Pulmonary artery endothelial cell (primary cell): ENCODE data around the gene LYST. TPM values are rescaled to one million over a fixed set of nuclear protein-coding genes. Genes with fewer than 3 reads are reported as not detected.

ENCODE experiments used
- DNase-seq: peaks from one replicate; pipeline ENCODE4 v3.0.0-alpha.2; 2011; ENCODE audit warnings: low read depth, low spot score
- total RNA-seq: library from RNA; depleted of rRNA; stranded (reverse); fragments of >200 nt; gene quantifications from 2 replicates; pipeline ENCODE4 v1.2.3, GENCODE V29; 2014

The LYST gene
- total RNA-seq, 1 donor from 2014 or later, result 10.0 TPM

DNA sequence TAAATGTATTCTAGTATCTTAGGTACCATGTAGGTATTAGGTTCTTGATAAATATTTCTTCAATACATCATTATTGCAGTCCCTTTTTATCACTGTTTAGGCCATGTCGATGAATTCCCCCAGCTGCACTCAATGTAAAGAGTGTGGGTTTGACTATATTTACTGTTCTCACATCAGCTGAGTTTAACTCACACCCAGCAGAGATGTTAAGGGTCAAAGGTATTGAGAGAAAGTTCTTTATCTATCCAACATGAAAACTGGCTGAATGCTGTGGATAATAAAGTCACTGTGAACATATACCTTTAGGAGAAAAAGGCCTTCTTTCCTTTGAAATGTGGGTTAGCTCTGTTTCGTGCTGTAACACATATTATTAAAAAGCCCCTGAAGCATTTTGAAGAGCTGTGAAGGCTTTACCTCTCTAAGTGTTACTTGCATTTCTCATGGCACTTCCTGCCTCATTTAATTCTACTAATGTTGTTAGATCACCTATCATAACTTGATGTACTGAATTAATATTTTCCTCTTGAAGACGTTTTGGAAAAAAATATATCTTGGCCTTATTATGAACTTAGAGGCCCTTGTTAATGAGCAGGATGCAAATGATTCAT is 19.1 kb upstream of the LYST start:
- no peak for DNase-seq

DNA sequence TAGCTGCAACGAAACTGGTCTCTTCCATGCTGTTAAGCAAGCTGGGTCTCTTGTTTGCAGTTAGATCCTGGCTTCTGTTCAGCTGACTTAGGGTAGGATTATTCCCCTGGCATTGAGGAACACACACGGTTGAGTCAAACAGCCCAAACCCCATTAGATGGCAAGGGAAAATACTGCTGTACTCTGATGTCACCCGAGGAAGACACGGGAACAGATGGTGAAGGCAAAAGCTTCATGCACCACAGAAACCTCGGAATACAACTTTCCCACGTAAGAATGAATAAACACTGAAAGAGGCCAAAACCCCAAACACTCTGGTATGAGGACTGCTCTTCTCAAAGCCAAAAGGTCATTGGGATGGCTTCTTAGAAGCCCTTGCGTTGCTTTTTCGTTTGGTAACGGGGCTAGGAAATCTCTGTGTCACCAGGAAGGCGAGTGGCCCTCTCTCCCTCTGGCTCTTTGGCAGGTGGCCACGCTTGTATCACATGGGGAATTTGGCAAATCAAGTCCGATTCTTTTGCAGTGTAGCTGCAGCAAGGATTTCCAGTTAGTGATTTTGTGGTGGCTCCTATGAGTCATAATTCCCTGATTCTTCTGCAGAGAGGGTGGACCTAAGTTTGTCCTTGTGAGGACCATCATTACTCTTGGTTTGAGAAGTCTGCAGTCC is 16.7 kb upstream of the LYST start:
- no peak for DNase-seq

DNA sequence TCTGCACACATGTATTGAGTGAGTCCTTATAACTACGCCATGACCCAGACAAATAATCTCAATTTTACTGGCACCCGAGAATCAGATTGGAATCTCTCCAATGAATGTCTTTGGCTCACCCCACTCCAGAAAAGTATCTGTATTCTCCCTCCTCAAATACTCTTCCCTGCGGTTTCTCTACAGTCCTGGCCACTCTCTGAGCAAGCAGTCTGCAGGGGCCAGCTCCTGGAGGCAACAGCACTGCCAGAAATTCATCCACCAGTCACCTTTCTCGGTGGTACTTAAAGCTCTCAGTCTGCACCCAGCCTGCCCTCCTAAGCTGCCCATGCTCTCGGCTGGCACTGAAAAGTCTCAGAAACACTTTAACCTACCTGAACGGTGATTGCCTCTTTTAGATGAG is 16.1 kb upstream of the LYST start:
- DNase-seq, result no peak

DNA sequence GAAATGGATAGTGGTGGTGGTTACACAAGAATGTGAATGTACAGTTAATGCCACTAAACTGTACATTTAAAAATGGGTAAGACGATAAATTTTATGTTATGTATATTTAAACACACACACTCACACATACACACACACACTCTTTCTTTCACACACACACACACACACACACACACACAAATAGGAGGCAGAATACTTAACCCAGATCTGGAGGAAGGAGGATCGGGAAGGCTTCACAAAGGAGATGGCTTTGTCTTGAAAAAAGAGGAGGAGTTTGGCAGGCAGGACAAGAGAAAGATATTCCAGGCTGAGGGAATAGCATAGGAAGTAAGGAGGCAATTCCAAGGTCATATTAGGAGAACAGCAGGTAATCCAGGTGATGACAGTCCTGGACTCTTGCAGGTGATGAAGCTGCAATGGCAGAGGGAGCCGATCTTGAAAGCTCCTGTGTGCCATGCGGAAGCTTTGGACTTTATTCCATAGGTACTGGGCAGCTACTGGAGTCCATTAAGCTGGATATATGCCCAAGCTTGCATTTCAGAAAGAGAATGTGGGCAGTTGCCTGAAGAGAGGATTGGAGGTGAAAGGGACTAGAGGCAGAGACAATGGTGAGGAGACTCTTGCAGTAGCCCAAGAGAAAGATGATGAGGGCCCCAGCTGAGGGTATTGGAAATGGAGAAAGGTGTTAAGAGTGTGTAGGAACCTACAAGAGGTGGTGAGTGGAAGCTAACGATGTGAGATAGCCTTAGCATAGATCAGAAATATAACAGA is 15.4 kb upstream of the LYST start:
- DNase-seq, result no peak

DNA sequence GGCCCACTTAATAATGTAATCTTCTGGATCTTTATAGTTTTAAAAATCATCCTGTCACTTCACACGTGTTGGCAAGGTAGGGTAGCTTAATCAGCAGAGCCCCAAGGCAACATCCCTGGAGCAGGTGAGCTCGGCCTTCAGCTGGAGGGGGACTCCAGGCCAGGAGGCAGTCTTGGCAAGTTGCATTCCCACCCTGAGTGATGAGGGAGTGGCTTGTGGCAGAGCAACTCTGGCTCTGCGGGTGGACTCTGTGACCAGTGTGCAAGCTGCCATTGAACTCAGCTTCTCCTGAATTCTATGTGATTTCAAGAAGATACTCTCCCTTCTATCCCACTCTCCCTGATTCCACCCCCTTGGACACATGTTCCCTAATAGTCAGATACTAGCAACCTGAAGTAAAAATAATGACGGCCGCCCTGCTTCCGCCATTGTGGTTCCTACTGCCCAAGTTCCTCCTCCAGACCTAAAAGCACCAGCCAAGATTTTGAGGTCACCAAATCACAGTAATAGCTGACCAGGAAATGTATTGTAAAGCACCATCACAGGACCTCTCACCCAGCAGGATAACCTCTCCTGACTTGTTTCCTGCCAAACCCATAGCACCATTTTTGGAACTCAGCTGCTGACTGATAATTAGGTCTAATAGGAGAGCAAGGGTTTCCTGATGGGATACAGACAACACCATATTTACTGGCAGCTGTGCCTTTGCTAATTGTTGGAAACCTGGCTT is 11.5 kb upstream of the LYST start:
- no peak for DNase-seq

DNA sequence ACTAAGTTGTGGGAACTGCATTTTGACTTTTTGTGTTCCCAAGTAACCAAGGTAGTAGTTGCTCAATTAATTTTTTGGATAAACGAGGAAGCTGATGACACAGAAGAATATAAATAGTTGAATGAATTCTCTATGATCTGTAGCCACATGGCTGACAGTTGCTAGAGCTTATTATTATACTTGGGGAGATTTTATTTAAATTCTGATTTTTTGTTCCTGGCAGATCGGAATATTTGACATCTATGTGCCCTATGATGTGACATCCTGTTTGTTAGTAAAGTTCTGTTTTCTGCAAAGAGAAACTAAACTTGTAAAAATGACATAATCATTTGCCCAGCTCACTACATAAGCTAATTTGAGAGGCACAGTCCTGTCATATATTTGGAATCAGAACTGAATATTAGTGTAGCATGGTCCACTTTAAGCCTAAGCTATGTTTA is 9.7 kb upstream of the LYST start:
- DNase-seq, result no peak

DNA sequence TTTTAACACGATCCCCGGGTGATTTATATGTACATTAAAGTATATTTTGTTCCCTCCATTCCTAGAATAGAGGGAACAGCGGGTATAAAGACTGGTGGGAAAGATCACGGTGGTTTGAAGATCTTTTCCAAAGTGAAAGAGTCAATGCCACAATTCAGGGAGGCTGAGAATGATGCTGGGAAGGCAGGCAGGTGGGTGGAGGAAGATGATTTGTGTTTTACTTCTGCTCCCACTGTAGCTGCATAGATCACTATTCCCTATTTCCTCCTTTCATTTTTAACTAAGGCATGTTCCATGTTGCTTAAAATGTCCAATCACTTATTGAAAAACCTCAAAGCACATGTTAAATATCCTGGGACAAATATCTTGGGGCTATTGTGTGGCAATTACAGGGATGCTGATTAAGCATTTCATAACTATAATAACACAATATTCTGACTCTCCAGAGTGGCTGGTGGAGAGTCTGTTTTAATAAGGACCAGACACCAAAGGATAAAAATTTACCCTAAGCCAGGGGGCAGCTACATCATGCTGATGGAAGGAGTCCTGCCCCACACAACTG is 8.4 kb upstream of the LYST start:
- DNase-seq, result no peak

DNA sequence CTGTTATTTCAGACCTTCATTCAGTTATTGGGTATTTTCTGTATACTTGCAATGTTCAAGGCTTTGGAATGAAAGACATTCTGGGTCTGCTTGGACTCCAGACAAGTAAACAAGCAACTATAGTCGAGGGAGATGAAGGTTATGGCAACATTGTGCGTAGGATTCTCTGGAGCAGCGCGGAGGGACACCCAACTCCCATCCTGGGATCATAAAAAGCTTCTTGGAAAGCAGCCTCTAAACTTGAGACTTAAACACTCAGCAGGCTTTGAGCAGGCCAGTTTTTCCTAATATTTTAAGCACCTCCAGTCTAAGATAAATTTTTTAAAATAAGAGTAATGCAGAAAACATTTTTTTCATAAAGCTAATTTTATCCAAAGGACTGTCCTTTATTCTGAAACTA is 7.6 kb upstream of the LYST start:
- DNase-seq, result no peak

DNA sequence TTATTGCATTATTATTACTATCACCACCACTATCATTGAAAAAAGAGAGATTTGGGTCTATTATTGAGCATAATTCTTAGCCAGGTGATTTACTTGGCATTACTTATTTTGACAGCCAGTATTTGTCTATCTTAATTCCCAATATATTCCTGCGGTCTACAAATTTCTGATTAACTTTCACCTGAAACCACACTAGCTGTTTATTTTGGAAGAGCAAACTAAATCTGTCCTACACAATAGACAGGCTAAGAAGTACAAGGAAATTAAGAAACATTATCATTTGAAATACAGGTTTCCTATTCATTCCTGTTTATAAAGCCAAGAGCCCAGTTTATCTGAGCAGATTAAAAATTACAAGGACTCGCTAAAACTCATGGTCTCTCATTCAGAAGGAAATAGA is 6.9 kb upstream of the LYST start:
- DNase-seq, result no peak

DNA sequence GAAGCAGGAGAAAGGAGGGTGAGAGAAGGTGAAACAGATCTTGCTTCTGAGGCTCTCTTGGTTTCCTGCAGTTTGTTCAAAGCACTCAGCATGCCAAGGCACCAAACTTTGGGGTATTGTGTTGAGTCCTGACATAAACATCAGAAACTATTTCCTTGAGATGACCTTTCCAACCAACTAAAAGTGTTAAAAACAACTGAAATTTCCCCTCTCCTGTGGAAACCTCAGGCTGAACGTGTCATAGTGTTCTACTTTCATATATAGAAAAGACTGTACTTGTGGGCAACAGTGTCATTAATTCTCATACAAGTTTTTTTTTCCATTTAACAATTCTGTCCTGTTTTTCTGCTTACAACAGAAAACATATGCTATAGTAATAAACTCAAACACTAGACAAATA is 6.3 kb upstream of the LYST start:
- DNase-seq, result no peak

DNA sequence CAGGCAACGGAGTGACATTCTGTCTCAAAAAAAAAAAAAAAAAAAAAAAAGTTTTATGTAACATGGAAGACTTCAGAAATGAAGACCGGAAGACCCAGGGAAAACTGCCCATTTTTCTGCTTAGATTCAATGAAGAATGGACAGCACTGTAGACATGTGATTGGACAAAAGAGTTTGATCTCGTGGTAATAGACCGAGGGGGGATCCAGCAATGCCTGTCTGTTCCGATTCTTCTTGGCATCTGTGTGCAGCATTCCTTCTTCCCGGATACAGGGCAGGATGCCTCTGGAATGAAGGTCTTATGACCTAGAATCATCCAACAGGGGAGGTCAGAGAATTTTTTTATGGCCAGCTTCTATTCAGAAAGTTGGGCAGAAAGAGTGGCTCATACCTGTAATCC is 5.6 kb upstream of the LYST start:
- no peak for DNase-seq

DNA sequence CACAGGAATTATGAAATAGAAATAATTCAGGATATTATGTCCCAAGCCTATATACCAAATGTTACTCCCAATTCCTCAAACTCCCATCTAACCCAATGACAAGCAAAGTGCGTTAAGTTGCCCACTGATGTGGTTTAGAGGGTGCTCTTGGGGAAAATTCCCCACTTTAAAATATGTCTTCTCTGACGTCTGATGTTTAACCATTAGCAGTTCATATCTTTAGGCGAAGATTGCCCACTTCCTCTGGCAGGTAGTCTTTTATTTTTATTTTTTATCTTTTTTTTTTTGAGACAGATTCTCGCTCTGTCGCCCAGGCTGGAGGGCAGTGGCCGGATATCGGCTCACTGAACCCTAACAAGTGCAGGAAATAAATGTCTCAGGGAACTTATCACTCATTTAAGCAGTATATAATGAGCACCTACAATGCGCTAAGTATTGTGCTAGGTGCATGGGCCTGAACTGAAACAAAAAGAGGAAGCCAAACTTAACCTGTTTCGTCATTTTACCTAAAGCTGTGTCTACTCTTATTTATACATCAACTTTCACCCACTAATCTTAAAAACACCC is 1.3 kb upstream of the LYST start:
- no peak for DNase-seq

DNA sequence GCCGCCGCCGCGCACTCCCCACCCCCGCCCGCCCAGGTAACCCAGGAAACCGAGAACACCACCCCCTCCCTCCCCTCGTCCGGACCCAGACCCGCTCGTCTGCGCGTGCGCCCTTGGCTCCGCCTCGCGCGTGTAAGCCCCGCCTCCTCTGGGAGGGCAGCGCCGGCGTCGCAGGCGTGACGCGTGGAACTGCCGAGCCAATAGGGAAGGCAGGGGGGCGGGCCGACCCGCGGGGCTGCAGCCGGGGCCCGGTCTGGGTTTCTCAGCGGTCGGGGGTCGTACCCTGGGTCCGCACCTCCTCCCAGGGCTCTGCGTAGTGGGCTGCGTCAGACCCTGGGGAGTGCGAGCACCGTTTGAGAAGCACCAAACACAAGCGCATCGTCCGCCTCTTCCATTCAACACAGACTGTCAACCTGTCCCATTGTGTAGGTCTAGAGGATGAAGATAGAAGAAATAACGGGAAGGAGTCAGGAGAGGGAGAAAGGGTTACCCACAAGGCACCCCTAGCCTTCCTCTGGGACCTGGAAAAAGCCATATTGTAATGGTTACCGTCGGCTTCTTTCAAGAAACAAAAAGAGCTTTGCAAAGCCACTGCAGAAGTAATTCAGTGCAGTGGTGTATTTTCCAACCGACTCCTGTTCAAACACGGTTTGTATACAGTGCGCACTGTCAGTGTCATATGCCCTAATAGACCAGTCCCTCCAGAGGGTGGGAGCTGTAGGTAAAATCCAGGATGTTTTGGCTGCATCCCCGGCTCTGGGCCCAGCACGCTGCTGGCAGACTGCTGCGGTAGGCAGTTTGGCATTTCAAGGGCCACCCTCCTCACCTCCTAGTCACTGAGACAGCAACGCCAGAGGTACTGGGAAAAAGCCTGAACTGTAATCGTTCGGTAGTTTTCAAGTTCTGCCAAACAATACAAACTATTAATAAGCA is 473 bp upstream of the LYST start:
- DNase-seq, result peak; percentile 57

DNA sequence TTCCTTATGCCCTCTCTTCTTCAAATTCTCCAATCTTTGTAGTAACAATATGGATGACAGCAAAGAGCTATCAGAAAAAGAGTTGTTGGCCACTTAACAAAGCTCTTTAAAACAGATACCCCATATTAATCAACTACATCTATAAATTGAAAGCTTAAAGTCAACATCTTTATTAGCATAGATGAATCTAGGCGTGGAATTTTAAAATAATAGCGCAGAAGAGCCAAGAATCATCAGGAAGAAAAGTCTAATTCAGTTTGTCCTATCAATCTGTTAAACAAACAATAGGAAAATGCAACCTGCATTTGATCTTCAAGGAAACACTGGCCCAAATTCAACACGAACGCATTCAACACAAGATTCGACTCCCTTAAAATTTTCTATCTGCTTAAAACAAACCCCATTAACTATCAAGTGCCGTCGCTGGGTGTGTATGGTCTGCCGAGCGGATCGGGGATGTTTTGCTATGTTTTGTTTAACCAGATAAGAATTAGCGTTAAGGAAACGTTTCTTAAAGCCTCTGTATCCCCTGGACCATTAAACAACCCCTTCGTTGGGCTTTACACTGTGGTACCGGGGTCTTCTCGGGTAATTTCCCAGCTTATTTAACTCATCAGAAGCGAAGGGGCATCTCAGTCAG is 1.0 kb downstream of the LYST start:
- no peak for DNase-seq

DNA sequence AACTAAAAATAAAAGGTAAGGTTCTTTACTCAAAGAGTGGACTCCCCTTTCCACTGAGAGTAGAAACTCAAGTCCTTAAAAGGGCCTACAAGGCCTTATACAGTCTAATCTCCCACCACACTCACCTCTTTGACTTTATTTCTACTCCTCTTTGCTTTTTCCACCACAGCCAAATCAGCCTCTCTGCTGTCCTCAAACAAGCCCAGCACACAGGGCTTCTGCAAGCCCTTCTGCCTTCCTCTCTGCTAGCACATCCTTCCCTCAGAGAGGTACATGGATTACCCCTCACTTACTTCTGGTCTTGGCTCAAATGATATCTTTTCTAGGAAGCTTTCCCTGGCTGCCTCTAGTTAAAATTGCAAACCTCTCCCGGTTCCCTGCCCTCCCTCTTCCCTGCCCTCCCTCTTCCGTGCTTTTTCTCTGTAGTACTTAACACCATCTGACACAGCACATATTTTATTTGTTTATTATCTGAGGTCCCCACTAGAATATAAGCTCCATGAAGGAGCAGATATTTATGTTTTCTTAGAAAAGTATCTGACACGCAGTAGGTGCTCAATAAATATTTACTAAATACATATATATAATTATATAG is 1.7 kb downstream of the LYST start:
- no peak for DNase-seq

DNA sequence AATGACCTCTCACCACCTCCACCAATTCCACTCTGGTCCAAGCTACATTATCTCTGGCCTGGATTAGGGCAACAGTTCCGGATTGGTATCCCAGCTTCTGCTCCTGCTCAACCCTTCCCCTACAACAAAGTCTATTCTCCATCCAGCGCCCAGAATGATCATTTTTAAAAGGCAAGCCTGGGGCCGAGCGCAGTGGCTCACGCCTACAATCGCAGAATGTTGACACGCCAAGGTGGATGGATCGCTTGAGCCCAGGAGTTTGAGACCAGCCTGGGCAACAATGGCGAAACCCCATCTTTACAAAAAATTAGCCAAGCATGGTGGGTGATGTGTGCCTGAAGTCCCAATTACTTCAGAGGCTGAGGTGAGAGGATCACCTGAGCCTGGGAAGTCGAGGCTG is 2.2 kb downstream of the LYST start:
- DNase-seq, result no peak

DNA sequence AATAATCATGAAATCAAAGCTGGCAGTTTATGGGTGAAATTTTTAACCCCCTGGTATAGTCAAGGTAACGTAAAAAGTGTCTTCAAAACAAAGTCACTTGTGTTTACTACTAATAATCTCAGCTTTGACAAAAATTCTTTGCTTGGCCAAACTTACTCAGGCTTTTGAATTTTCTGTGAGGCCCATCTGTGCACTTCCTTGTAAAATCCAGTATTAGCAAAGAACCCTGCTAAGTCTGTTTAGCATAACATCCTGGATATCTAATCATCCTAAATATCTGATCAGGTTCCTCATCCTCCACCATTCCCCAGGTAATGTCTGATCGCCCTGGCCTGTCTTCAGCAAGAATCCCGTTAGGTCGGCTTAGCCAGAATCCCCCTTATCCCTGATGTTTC is 3.0 kb downstream of the LYST start:
- DNase-seq, result no peak

DNA sequence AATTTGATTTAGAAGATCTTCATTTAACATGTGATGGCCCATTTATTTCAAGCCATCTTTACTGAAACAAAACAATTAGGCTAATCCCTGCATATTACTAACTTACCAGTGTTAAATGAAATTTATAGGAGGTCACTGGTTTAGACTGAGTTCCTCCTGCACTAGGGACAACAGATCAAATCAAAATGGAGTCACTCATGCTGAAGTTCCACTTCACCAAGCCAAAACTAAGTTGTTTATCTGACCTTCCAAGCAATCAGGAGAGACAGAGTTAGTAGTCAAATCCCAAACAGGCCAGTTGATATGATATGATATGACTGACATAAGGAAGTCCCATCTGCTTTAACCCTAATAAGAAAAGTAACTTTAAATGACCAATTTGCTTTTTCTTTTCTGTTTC is 4.8 kb downstream of the LYST start:
- DNase-seq, result no peak

DNA sequence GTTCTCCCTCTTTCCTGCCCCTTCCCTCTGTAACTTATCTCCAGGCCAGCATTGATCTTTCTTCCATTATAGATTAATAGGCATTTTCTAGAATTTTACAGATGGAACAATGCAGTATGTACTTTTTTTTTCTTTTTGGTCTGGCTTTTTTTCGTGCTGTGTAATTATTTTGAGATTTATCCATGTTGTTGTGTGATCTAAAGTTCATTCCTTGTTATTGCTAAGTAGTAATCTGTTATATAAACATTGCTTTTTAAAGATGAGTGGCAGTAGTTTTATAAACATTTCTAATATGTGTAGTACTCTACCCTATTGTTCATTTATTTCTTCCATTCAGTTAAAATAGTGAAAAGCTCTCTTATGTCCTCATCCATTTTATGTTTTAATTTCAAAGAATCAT is 5.9 kb downstream of the LYST start:
- DNase-seq, result no peak

DNA sequence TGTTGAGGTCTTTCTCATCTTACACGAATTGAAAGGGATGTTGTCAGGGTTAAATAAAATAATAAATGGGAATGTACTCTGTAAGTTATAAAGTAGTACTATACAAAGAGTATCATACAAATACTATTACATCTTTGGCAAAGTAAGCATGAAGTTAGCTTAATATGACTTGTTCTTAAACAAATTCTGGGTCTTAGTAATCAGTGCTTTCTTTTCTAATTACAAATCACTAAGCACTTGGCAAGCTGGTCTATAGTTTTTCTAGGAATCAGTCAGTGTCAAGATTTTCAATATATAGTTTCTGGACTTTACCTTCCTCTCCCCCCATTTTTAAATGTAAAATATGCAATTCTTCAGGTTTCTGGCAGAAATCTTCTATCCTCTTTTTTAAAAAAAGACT is 6.9 kb downstream of the LYST start:
- no peak for DNase-seq
